ENCODE results near the gene SCN1B.
"Not testable (repeated sequence)": the region's sequence is repeated elsewhere in the genome, so short reads cannot be mapped to it uniquely, and the experiment has no call there.

SCN1B gene

DNA sequence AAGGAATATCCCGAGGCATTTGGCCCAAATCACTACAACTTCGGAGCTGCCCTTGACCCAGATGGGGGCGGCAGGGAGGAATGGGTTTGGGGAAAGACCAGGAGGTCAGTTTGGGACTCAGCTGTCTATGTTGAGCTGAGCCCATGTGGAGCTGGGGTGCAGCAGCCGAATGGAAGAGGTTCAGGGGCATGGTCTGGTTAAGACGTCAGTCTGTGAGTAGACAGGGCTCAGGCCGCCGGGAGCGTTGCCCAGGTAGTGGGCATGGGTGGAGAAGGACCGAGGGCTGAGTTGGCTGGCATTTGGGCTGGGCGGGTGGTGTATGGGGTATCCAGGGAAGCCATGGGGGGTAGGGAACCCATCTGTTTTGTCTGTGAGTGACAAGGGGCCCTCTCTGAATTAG lies 9.3 kb upstream of the SCN1B start:
- DNase-seq, result no peak

DNA sequence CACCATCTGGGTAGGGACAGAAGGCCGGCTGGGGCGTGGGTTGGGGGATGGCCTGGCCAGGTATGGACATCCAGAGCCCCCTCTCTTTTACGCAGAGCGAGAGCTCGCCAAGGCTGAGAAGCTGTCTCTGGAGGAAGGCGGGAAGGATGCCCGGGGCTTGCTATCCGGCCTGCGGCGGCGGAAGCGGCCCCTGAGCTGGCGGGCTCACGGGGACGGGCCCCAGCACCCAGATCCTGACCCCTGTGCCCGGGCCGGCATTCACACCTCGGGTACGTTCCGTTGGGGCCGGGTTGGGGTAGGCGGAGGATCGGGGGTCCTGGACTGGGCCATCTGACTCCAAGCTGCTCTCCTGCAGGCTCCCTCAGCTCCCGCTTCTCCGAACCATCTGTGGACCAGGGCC lies 8.7 kb upstream of the SCN1B start:
- no peak for DNase-seq

DNA sequence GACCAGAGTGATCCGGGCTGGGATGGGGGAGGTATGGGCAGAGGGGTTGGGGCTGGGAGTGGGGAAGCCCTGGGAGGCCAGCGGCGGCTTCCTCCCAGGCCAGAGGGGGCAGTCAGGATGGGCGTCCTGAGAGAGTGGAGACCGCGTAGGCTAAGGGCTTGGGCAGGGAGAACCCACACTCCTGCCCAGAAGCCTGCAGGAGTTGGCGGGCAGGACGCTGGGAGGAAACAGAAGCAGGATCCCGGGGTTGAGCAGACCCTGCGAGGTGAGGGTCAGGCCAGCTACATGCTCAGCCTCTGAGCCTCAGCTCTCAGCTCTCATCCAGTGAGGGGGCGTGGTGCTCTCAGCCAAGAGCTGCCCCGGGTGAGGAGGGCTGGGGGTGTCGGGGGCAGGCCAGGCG lies 7.8 kb upstream of the SCN1B start:
- DNase-seq, result no peak

DNA sequence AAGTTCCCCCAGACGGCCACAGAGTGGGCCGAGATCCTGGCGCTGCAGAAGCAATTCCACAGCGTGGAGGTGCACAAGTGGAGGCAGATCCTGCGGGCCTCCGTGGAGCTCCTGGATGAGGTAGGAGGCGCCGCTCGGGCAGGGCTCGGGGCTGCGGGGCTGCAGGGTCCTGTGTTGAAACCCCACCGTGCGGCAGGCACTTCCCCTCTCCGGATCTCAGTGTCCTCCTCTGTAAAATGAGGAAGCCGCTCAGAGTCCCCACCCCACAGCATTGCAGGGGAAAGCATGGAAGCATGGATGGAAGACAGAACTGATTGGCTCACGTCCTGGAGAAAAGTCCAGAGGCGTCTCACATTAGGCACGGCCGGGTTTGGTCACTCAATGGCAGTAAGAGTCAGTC lies 6.8 kb upstream of the SCN1B start:
- DNase-seq, result no peak

DNA sequence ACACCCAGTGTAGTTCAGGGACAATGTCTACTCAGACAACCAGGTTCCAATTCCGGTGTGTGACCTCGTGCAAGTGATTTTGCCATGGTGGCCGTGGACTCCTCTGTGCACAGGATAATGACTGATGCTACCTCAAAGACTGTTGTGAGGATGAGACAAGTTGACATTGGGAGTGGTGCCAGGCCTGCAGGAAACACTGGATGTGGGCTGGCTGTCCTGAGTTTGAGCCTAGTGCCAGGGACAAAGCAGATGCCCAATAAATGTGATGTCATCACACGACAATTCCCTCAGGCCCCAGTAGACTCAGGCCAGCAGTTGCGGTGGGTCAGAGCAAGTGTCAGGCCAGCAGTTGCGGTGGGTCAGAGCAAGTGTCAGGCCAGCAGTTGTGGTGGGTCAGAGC lies 6.2 kb upstream of the SCN1B start:
- DNase-seq, result no peak

DNA sequence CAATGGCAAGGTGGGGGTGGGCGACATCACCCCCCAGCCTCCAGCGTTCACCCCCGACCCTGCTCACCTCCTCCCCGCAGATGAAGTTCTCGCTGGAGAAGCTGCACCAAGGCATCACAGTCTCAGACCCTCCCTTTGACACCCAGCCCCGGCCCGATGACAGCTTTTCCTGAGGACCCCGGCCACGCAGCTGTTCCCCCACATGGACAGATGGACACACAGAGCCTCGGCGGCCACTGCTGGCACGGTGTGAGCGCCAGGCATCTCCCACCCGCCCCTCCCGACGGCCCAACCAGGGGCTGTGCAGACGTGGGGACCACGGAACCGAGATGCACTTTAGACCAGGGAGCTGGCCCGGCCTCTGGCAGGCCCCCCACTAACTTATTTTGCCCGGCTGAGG lies 4.3 kb upstream of the SCN1B start:
- DNase-seq, result no peak

DNA sequence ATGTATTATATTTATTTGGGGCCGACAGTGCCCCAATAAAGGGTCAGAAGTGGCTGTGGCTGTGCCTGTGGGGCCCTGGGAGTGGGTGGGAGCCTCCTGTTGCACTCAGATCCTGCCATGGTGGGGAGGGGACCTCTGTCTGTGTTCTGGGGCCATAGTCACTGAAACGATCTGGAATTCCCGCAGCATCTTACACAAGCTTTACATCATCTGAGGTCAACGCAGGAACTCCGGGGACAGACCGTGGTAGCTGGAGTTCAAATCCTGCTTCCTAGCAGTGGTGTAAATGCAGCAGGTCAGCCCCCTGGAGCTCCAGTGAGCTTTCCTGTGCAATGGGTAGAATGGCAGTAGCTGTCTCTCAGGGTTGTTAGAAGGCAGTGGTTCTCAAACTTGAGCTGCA lies 3.9 kb upstream of the SCN1B start:
- DNase-seq, result no peak

DNA sequence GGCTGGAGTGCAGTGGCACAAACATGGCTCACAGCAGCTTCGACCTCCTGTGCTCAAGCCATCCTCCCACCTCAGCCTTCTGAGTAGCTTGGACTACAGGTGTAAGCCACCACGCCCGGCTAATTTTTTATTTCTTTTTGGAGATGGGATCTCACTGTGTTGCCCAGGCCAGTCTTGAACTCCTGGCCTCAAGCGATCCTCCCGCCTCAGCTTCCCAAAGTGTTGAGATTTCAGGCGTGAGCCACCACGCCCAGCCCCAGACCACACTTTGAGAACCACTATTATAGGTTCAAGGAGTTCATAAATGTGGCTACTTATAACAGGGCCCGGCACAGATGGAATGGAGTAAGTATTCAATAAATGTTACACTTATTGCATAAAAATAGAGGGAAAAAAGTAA lies 3.3 kb upstream of the SCN1B start:
- no peak for DNase-seq

DNA sequence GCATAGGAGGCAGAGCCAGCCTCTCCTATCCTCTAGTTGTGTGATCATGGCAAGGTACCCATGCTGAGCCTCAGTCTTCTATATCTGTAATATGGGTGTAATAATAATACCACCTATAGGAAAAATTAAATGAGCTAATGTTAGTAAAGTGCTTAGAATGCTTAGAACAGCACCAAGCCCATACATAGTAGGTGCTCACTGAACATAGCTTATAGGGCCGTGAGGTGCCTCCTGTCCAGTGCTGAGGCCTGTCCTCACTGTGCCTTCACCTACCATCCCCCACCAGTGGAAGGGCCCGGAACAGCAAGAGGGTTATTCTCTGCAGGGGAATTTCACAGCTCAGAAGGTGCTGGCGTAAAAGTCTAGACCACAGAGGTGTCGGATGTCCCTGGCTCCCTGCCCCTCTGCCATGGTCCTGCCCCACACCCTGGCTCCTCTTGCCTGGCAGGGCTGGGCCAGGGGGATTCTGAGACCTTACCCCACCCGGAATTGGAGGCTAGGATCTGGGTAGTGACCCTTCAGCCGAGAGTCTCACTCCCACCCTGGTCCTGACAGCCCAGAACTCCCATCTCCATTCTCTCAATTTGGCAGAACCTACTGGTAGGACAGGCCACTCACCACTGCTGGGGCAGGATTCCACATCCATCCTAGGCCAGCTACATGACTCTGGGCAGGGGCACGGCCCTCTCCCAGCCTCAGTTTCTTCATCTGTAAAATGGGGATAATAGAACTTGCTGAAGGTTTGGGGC lies 2.2 kb upstream of the SCN1B start:
- DNase-seq, result no peak

DNA sequence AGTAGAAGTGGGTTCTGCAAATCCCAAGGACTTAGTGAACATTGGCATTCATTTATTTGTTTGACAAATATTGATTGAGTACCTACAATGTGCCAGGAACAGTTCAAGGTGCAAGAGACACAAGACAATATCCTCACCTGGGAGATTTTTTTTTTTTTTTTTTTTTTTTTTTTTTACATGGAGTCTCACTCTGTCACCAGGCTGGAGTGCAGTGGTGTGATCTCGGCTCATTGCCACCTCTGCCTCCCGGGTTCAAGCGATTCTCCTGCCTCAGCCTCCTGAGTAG lies 1.7 kb upstream of the SCN1B start:
- DNase-seq, result not testable (repeated sequence)

DNA sequence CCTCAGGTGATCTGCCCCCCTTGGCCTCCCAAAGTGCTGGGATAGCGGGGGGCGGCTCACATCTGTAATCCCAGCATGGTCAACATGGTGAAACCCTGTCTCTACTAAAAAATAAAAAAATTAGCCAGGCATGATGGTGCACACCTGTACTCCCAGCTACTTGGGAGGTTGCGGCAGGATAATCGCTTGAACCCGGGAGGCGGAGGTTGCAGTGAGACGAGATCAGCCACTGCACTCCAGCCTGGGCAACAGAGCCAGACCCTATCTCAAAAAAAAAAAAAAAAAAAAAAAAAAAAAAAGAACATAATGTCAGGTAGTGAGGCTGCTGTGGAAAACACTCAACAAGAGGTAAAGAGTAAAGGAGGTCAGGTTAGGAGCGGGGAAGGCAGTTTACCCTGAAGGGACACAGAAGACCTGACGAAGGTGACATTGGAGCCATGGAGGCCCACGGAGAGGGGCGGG lies 964 bp upstream of the SCN1B start:
- not testable (repeated sequence) for DNase-seq

DNA sequence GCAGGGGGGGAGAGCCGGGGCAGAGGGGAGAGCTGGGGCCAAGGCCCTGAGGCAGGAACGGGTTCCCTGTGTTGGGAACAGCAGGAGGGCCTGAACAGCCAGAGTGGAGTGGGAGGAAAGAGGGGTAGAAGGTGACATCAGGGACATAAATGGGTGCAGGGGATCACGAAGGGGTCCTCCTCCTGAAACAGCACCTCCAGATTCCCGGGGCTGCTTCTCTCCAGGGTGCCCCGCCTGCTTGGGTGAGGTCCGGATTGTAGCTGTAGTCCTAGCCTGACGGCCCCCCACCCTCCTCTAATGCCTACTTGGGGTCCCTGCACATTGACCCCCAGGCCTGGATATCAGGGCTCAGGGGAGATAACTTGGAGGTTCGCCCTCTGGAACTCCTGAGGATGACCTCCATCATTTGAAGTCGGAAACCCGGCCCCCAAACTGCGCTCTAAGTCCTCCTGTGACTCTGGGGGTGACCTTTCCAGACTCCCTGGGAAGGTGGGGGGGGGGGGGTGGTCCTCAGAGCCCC lies 473 bp upstream of the SCN1B start:
- DNase-seq, result no peak

DNA sequence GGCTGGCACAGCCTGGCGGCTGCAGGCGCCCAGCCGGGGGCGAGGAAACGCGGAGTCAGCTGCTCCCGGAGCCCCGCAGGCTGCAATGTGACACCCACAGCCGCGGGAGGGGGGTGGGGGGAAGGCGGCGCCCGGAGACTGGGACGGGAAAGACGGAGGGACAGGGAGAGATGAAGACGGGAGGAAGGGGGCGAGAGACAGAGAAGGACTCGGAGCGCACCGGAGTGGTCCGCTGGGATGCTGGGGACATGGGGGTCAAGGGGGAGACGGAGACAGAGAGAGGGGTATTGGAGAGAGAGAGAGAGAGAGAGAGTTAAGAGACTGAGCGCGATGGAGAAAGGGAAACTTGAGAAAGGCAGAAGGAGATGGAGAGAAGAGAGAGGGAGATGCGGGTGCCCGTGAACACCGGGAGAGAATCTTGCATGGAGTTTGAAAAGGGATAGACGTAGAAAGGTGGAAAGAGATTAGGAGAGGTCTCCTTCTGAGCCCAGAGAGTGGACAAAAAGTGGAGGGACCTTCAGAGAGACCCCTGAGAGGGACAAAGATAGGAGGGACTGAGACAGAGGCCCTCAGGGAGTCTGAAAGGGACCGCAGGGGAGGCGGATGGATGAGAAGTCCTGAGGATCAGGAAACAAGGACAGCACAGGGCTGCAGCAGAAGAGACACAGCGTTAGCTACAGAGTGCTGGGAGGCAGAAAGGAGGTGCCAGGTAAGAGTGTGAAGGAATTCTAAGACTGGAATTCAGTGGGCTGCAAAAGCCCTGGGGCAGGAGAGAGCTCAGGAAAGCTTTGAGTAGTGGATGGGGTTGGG lies 1.0 kb downstream of the SCN1B start:
- DNase-seq, result no peak

DNA sequence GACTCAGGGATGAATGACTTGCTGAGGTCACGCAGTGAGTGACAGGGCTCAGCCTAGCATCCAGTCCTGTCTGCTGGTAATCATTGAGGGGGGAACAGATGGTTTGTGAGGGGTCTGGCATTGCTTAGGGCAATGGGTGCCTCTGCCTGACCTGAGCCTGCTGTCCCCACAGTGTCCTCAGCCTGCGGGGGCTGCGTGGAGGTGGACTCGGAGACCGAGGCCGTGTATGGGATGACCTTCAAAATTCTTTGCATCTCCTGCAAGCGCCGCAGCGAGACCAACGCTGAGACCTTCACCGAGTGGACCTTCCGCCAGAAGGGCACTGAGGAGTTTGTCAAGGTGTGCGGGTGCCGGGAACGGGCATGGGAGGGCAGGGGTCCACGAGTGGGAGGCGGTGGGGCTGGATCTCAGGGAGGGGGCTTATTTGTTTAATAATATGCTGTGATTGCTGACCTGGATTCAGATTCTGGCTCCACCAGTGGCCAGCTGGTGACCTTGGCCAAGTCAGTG lies 2.1 kb downstream of the SCN1B start:
- no peak for DNase-seq

DNA sequence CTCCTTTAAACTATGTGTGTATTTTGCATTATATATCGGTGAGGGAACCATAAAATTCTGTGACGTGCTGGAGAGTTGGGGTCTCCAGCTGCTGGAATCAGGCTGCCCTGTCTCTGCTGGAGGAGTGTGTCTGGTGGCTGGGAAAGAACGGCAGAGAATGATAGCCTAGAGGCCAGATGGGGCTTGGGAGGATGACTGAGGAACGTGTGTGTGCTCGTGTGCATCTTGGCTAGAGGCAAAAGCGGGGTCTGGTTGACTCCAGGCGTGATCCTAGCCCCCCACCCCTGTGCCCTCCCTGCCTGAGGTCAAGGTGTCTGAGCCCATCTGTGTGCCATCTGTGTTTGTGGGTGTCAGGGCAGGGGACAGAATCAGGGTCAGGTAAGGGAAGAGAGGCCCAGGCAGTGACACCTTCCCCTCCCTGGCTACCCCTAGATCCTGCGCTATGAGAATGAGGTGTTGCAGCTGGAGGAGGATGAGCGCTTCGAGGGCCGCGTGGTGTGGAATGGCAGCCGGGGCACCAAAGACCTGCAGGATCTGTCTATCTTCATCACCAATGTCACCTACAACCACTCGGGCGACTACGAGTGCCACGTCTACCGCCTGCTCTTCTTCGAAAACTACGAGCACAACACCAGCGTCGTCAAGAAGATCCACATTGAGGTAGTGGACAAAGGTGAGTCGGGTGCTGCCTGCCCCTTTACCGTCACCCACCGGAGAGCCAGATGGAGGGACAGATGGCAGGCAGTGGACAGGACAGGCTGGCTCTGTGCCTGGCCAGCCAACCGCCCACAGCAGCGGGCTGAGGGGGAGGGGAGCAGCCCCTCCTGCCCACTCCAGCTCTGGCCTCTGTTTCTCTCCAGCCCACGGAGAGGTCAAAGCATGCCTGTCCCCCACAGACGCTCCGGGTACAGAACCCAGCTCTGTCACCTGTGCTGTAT lies 3.1 kb downstream of the SCN1B start:
- no peak for DNase-seq

DNA sequence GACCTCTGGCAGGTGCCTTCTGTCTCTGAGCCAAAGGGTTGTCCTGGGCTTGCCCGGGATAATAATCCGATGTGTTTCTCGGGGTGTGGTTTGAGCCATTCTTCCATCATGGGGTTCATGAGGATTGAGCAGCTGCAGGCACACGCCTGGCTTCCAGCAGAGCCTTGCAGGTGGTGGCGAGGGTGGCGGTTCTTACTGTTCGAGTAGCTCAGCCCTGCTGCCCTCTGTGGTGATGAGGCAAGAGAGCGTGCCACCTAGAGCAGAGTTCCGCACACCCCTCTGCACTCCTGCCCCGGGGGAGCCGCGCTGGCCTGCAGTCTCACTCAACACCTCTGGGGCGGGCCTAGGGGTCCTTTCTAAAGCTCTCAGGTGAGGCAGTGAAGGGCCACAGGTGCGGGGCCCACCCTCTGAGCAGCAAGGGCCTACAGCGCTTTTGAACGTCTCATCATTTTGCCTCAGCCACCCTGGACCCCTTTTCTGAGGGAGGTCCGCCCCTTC lies 3.8 kb downstream of the SCN1B start:
- DNase-seq, result no peak

DNA sequence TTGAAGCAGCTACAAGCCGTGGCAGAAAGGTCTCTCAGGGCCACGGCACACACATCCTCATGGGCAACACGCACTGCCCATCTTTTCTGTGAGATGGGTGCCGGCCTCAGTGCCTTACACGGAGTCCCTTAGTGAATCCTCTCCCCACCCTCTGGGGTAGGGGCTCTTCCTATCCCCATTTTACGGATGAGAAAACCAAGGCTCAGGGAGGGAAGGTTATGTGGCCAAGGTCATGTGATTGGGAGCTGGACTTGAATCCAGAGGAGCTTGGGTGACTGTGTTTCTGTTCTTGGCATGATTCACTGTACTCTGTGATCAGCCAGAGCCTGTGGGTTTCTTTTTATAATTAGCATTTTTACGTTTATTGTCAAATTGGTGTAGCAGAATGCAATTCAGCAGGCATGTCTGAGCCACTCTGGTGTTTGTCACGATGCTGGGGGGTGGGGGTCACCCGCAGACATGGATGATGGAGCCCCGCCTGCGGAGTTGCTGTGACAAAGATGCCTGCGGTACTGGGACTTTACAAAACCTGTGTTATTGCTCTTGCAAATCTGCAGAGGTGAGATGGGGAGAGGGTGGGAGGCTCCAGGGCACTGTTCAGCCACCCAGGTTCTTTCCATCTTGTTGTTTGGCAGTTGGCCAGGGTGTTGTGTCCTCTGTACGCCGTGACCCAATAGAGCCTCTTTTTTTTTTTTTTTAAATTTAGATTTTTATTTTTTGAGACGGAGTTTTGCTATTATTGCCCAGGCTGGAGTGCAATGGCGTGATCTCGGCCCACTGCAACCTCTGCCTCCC lies 4.5 kb downstream of the SCN1B start:
- DNase-seq, result no peak

DNA sequence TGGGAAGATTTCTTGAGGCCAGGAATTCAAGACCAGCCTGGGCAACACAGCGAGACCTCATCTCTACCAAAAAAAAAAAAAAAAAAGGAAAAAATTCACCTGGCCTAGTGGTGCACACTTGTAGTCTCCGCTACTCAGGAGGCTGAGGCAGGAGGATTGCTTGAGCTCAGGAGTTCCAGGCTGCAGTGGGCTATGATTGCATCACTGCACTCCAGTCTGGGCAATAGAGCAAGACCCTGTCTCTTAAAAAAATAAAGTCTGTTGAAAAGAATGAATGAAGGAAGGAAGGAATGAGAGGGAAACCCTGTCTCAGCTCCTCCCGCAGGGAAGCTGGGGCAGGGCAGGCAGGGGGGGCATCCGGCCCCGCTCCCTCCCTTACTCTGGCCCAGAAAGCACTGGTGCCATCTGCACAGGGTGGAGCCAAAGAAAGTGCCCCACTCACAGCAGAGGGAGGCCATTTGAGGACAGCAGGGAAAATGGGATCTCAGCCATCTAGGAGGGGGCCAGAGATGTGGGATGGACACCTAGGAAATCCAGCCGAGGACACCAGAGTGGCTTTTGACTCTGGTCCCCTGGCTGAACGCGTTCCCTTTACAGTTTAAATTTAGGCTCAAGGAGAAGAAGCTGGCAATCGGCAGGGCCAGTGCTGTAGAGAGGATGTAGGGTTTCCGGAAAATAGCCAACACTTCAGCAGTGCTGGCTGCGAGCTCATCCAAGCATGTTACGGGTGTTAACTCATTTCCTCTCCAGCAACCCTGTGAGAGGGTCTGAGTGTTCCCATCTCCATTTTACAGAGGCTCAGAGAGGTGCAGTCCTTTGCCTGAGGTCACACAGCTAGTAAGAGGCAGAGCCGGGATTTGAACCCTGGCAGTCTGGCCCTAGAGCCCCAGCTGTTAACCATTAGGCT lies 7.7 kb downstream of the SCN1B start:
- DNase-seq, result no peak

DNA sequence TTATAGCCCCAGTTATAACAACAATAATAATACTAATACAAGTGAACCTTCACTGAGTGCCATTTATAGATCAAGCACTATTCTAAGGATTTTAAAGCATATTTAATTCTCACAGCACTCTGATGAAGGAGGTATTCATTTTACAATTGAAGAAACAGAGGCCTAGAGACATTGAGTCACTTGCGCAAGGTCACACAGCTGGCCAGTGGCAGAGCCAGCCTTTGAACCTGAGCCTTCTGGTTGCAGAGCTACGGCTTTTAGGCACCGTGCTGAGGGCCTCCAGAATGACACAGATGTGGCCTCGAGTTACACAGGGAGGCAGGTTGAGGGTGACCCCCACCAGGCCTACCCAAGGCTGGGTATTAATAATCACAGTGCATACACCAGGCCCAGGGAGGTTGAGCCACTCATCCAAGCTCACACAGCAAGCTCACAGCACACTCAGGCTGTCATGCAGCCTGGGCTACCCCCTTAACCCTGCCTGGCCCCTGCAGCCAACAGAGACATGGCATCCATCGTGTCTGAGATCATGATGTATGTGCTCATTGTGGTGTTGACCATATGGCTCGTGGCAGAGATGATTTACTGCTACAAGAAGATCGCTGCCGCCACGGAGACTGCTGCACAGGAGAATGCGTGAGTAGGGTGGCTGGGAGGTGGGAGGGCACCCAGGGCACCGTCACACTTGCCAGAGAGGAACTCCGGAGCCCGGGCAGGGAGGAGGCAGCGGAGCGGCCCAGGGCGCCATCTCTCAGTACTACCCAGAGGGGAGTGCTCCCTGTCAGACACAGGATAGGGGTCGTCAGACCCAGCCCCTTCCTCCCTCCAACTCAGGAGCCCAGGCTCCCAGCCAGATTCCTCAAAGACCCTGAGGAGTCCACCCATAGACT lies 8.6 kb downstream of the SCN1B start:
- DNase-seq, result no peak

All from CD4-positive, alpha-beta T cell treated with Interleukin-12 subunit alpha and Interleukin-12 subunit beta, for 1 hour (primary cell).